Cerebellar cortex (tissue), 1 donor: ENCODE data around the gene SPNS3.
A peak's percentile ranks its signal among the peaks of the same experiment; 100 is the strongest.

ENCODE experiments used
- DNase-seq: peaks from one replicate; pipeline ENCODE4 v3.0.0-alpha.2; 2015; ENCODE audit warnings: low spot score

The SPNS3 gene

GRCh38 chr17:4427505-4427904 is 6.2 kb upstream of the SPNS3 start:
- DNase-seq, result no peak

- DNase-seq, result no peak
These were observed 2.6 kb downstream of the SPNS3 start for GRCh38 chr17:4436381-4436780.

- DNase-seq, result no peak
These were observed 3.1 kb downstream of the SPNS3 start for GRCh38 chr17:4436846-4437245.

GRCh38 chr17:4438162-4438944 is 4.6 kb downstream of the SPNS3 start:
- no peak for DNase-seq

GRCh38 chr17:4440021-4440420 is 6.3 kb downstream of the SPNS3 start:
- DNase-seq, result no peak

GRCh38 chr17:4440690-4441686 is 7.2 kb downstream of the SPNS3 start:
- no peak for DNase-seq

GRCh38 chr17:4442582-4442981 is 8.8 kb downstream of the SPNS3 start:
- no peak for DNase-seq

- no peak for DNase-seq
These were observed 9.7 kb downstream of the SPNS3 start for GRCh38 chr17:4443476-4443875.

GRCh38 chr17:4444782-4445473 is 11.2 kb downstream of the SPNS3 start:
- DNase-seq, result peak; percentile 90

GRCh38 chr17:4445731-4446130 is 12.0 kb downstream of the SPNS3 start:
- no peak for DNase-seq

GRCh38 chr17:4446326-4447071 is 12.8 kb downstream of the SPNS3 start:
- DNase-seq, result no peak

GRCh38 chr17:4448197-4448980 is 14.6 kb downstream of the SPNS3 start:
- DNase-seq, result no peak

GRCh38 chr17:4449736-4450135 is 16.0 kb downstream of the SPNS3 start:
- DNase-seq, result no peak

- no peak for DNase-seq
These were observed 17.1 kb downstream of the SPNS3 start for GRCh38 chr17:4450710-4451316.

GRCh38 chr17:4453812-4454591 is 20.3 kb downstream of the SPNS3 start:
- DNase-seq, result no peak

GRCh38 chr17:4460661-4461060 is 26.9 kb downstream of the SPNS3 start:
- no peak for DNase-seq

- peak; percentile 98 for DNase-seq
These were observed 30.2 kb downstream of the SPNS3 start for GRCh38 chr17:4463818-4464476.

- no peak for DNase-seq
These were observed 32.0 kb downstream of the SPNS3 start for GRCh38 chr17:4465786-4466185.

GRCh38 chr17:4467287-4467686 is 33.5 kb downstream of the SPNS3 start:
- no peak for DNase-seq
